ENCODE data around the gene IFITM5.

The IFITM5 gene

GRCh38 chr11:305844-306211, 6.5 kb upstream of the IFITM5 start:
- TF ChIP-seq EP300 (IDR thresholded peaks at IDR 0.05; ENCODE audit: borderline replicate concordance) (no peak), EGR1 (IDR thresholded peaks at IDR 0.05) (no peak), ZBTB7A (IDR thresholded peaks at IDR 0.05; ENCODE audit: low read depth) (no peak), RAD21 (IDR thresholded peaks at IDR 0.05; ENCODE audit: low read depth) (no peak), TEAD4 (IDR thresholded peaks at IDR 0.05) (no peak), CREB1 (IDR thresholded peaks at IDR 0.05; ENCODE audit: low read depth) (no peak), YY1 (IDR thresholded peaks at IDR 0.05; ENCODE audit: low read depth) (no peak), USF1 (IDR thresholded peaks at IDR 0.05) (no peak), NFIC (IDR thresholded peaks at IDR 0.05) (no peak), TCF12 (IDR thresholded peaks at IDR 0.05; ENCODE audit: low read depth) (no peak), MAX (IDR thresholded peaks at IDR 0.05) (no peak), REST (IDR thresholded peaks at IDR 0.05; ENCODE audit: low read depth) (no peak), TAF1 (IDR thresholded peaks at IDR 0.05; ENCODE audit: low read depth) (no peak), CEBPB (IDR thresholded peaks at IDR 0.05) (no peak), FOXM1 (IDR thresholded peaks at IDR 0.05; ENCODE audit: borderline replicate concordance, low read depth) (no peak)

- TF ChIP-seq REST (IDR thresholded peaks at IDR 0.05; ENCODE audit: low read depth) (no peak), ZBTB7A (IDR thresholded peaks at IDR 0.05; ENCODE audit: low read depth) (no peak), YY1 (IDR thresholded peaks at IDR 0.05; ENCODE audit: low read depth) (no peak), RAD21 (IDR thresholded peaks at IDR 0.05; ENCODE audit: low read depth) (peak; percentile 77), CEBPB (IDR thresholded peaks at IDR 0.05) (no peak), EP300 (IDR thresholded peaks at IDR 0.05; ENCODE audit: borderline replicate concordance) (no peak), TAF1 (IDR thresholded peaks at IDR 0.05; ENCODE audit: low read depth) (no peak)
These were observed 5.9 kb upstream of the IFITM5 start for GRCh38 chr11:304915-305843.

- TF ChIP-seq RAD21 (IDR thresholded peaks at IDR 0.05; ENCODE audit: low read depth) = no peak
- TF ChIP-seq FOXM1 (IDR thresholded peaks at IDR 0.05; ENCODE audit: borderline replicate concordance, low read depth) = no peak
- TF ChIP-seq EP300 (IDR thresholded peaks at IDR 0.05; ENCODE audit: borderline replicate concordance) = no peak
- TF ChIP-seq YY1 (IDR thresholded peaks at IDR 0.05; ENCODE audit: low read depth) = no peak
- TF ChIP-seq TAF1 (IDR thresholded peaks at IDR 0.05; ENCODE audit: low read depth) = no peak
- no peak for TF ChIP-seq MAX (IDR thresholded peaks at IDR 0.05)
- TF ChIP-seq CEBPB (IDR thresholded peaks at IDR 0.05) = no peak
- no peak for TF ChIP-seq ZBTB7A (IDR thresholded peaks at IDR 0.05; ENCODE audit: low read depth)
- no peak for TF ChIP-seq NFIC (IDR thresholded peaks at IDR 0.05)
- TF ChIP-seq TEAD4 (IDR thresholded peaks at IDR 0.05) = no peak
- TF ChIP-seq USF1 (IDR thresholded peaks at IDR 0.05) = no peak
- TF ChIP-seq CREB1 (IDR thresholded peaks at IDR 0.05; ENCODE audit: low read depth) = no peak
- TF ChIP-seq EGR1 (IDR thresholded peaks at IDR 0.05) = no peak
- no peak for TF ChIP-seq TCF12 (IDR thresholded peaks at IDR 0.05; ENCODE audit: low read depth)
- TF ChIP-seq REST (IDR thresholded peaks at IDR 0.05; ENCODE audit: low read depth) = no peak
These were observed 4.8 kb upstream of the IFITM5 start for GRCh38 chr11:304061-304506.

- TF ChIP-seq REST (IDR thresholded peaks at IDR 0.05; ENCODE audit: low read depth) (no peak), ZBTB7A (IDR thresholded peaks at IDR 0.05; ENCODE audit: low read depth) (no peak), YY1 (IDR thresholded peaks at IDR 0.05; ENCODE audit: low read depth) (no peak), EGR1 (IDR thresholded peaks at IDR 0.05) (no peak), TCF12 (IDR thresholded peaks at IDR 0.05; ENCODE audit: low read depth) (no peak), EP300 (IDR thresholded peaks at IDR 0.05; ENCODE audit: borderline replicate concordance) (no peak), NFIC (IDR thresholded peaks at IDR 0.05) (no peak), FOXM1 (IDR thresholded peaks at IDR 0.05; ENCODE audit: borderline replicate concordance, low read depth) (no peak), CEBPB (IDR thresholded peaks at IDR 0.05) (no peak), USF1 (IDR thresholded peaks at IDR 0.05) (no peak), MAX (IDR thresholded peaks at IDR 0.05) (no peak), CREB1 (IDR thresholded peaks at IDR 0.05; ENCODE audit: low read depth) (no peak), RAD21 (IDR thresholded peaks at IDR 0.05; ENCODE audit: low read depth) (no peak), TEAD4 (IDR thresholded peaks at IDR 0.05) (no peak), TAF1 (IDR thresholded peaks at IDR 0.05; ENCODE audit: low read depth) (no peak)
These were observed 4.0 kb upstream of the IFITM5 start for GRCh38 chr11:303363-303762.
